ENCODE results near the gene SKP1. TPM values are rescaled to one million over a fixed set of nuclear protein-coding genes. Genes with fewer than 3 reads are reported as not detected.
A peak's percentile ranks its signal among the peaks of the same experiment; 100 is the strongest.

The SKP1 gene
- polyA plus RNA-seq, 3 donors, result 182 to 787 (median 735) TPM

DNA sequence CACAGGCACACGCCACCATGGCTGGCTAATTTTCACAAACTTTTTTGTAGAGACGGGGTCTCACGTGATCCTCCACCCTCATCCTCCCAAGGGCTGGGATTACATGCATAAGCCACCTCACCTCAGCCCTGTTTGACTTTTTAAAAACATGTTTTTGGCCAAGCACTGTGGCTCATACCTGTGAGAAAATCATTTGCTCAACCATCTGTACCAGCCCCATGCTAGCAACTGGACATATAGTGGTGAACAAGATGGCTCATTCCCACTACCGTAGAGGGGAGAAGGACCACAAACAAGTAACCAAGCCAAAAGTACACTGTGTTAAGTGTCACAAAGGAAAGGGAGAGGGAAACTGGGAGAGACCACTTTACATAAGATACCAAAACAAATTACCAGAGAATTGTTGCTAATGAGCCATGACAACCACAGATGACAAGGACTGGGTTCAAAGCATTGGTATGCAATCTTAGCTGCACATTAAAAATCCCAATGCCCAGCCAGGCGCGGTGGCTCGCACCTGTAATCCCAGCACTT, 29.9 kb upstream of the SKP1 start:
- no peak overlapping the region for H3K4me3 Mint-ChIP-seq
- Histone ChIP-seq H3K27ac (ENCODE audit: low read depth in 1 of 2, low read length in 2 of 2) (no peak overlapping the region), H4K20me1 (ENCODE audit: insufficient read depth, low read length) (peaks cover 100% of the 10 kb centered on the region), H3K27me3 (ENCODE audit: control insufficient read depth in 2 of 2, insufficient read depth in 2 of 2, low read length in 2 of 2) (no peaks in the 10 kb centered on the region), H3K4me1 (ENCODE audit: control insufficient read depth in 1 of 2, insufficient read depth in 2 of 2, low read length in 2 of 2) (no peaks in the 10 kb centered on the region), H3K36me3 (replicated peaks in 1 of 2; ENCODE audit: control insufficient read depth in 1 of 2, insufficient read depth in 2 of 2, low read length in 2 of 2) (peaks cover 37 to 54% of the 10 kb centered on the region in 2 donors), H3K9me3 (replicated peaks in 1 of 2; ENCODE audit: control insufficient read depth in 1 of 2, insufficient read depth in 1 of 2, low read length in 2 of 2) (no peaks in the 10 kb centered on the region), H3K4me2 (replicated peaks; ENCODE audit: extremely low read depth, low read length, poor library complexity, severe bottlenecking) (no peak overlapping the region), H3K9ac (ENCODE audit: insufficient read depth, low read length, poor library complexity, severe bottlenecking) (no peak overlapping the region), H2AFZ (ENCODE audit: insufficient read depth, low read depth, low read length, poor library complexity, severe bottlenecking) (no peak overlapping the region), H3K4me3 (replicated peaks in 1 of 3; ENCODE audit: low read depth in 2 of 3, low read length in 3 of 3) (no peak overlapping the region), H3K79me2 (ENCODE audit: insufficient read depth, low read length) (peaks cover 95% of the 10 kb centered on the region)
- intact Hi-C loops (cut with micrococcal nuclease), result no loop called here
- H3K4me1 Mint-ChIP-seq, result peaks cover 9% of the 10 kb centered on the region
- H3K27ac Mint-ChIP-seq, result peak overlapping the region in 2 of 7 donors; percentile 52 to 54
- WGBS (ENCODE audit: insufficient coverage), result 100% methylated on average over 6 of the region's 7 CpGs
- DNase-seq, result no peak
- H3K27me3 Mint-ChIP-seq (ENCODE audit: low read depth in 3 of 3), result no peaks in the 10 kb centered on the region
- no peaks in the 10 kb centered on the region for H3K9me3 Mint-ChIP-seq
- peaks cover 40 to 43% of the 10 kb centered on the region in 2 donors for H3K36me3 Mint-ChIP-seq
- TF ChIP-seq, protein P1, sequence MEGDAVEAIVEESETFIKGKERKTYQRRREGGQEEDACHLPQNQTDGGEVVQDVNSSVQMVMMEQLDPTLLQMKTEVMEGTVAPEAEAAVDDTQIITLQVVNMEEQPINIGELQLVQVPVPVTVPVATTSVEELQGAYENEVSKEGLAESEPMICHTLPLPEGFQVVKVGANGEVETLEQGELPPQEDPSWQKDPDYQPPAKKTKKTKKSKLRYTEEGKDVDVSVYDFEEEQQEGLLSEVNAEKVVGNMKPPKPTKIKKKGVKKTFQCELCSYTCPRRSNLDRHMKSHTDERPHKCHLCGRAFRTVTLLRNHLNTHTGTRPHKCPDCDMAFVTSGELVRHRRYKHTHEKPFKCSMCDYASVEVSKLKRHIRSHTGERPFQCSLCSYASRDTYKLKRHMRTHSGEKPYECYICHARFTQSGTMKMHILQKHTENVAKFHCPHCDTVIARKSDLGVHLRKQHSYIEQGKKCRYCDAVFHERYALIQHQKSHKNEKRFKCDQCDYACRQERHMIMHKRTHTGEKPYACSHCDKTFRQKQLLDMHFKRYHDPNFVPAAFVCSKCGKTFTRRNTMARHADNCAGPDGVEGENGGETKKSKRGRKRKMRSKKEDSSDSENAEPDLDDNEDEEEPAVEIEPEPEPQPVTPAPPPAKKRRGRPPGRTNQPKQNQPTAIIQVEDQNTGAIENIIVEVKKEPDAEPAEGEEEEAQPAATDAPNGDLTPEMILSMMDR (IDR thresholded peaks at IDR 0.05), result no peak

DNA sequence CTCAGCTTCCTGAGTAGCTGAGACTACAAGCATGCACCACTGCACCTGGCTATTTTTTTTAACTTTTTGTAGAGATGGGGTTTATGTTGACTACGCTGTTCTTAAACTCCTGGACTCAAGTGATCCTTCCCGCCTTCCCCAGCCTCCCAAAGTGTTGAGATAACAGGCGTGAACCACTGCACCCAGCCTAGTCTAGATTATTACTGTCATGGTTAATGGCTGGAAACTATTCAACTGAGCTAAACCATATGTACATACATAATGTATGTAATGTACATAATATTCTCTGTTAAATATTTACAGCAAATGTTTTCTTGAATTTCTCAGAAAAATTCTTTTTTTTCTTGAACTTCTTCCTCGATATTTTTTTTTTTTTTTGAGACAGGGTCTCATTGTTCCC, 27.8 kb upstream of the SKP1 start:
- H4K20me1 ChIP-seq (ENCODE audit: insufficient read depth, low read length), result peaks cover 100% of the 10 kb centered on the region
- no peak overlapping the region for H3K4me3 Mint-ChIP-seq
- H3K27me3 Mint-ChIP-seq (ENCODE audit: low read depth in 3 of 3), result no peaks in the 10 kb centered on the region
- intact Hi-C loops (cut with micrococcal nuclease), result no loop called here
- no peak overlapping the region for H2AFZ ChIP-seq (ENCODE audit: insufficient read depth, low read depth, low read length, poor library complexity, severe bottlenecking)
- peaks cover 5% of the 10 kb centered on the region for H3K4me1 Mint-ChIP-seq
- H3K79me2 ChIP-seq (ENCODE audit: insufficient read depth, low read length), result peaks cover 87% of the 10 kb centered on the region
- H3K27me3 ChIP-seq (ENCODE audit: control insufficient read depth in 2 of 2, insufficient read depth in 2 of 2, low read length in 2 of 2), result no peaks in the 10 kb centered on the region
- peaks cover 57 to 75% of the 10 kb centered on the region in 2 donors for H3K36me3 ChIP-seq (replicated peaks in 1 of 2; ENCODE audit: control insufficient read depth in 1 of 2, insufficient read depth in 2 of 2, low read length in 2 of 2)
- TF ChIP-seq, protein P1 (IDR thresholded peaks at IDR 0.05), result no peak
- no peaks in the 10 kb centered on the region for H3K4me1 ChIP-seq (ENCODE audit: control insufficient read depth in 1 of 2, insufficient read depth in 2 of 2, low read length in 2 of 2)
- no peak overlapping the region for H3K4me3 ChIP-seq (replicated peaks in 1 of 3; ENCODE audit: low read depth in 2 of 3, low read length in 3 of 3)
- DNase-seq, result no peak
- H3K36me3 Mint-ChIP-seq, result peaks cover 61 to 64% of the 10 kb centered on the region in 2 donors
- peak overlapping the region in 2 of 7 donors; percentile 33 to 61 for H3K27ac Mint-ChIP-seq
- no peaks in the 10 kb centered on the region for H3K9me3 ChIP-seq (replicated peaks in 1 of 2; ENCODE audit: control insufficient read depth in 1 of 2, insufficient read depth in 1 of 2, low read length in 2 of 2)
- no peak overlapping the region for H3K9ac ChIP-seq (ENCODE audit: insufficient read depth, low read length, poor library complexity, severe bottlenecking)
- no CpG with 5 or more reads among the region's 4 CpGs for WGBS (ENCODE audit: insufficient coverage)
- H3K27ac ChIP-seq (ENCODE audit: low read depth in 1 of 2, low read length in 2 of 2), result no peak overlapping the region
- no peaks in the 10 kb centered on the region for H3K9me3 Mint-ChIP-seq
- H3K4me2 ChIP-seq (replicated peaks; ENCODE audit: extremely low read depth, low read length, poor library complexity, severe bottlenecking), result no peak overlapping the region

Data from CD14-positive monocyte (primary cell).